AG09319 (cell line): ENCODE data around the gene U2AF1.
"Not testable (repeated sequence)": the region's sequence is repeated elsewhere in the genome, so short reads cannot be mapped to it uniquely, and the experiment has no call there.

Experiments used
- DNase-seq: peaks from one replicate; pipeline ENCODE4 v3.0.0-alpha.2; 2010; ENCODE audit warnings: low read depth; ENCODE audit errors: extremely low read depth

The U2AF1 gene

DNA sequence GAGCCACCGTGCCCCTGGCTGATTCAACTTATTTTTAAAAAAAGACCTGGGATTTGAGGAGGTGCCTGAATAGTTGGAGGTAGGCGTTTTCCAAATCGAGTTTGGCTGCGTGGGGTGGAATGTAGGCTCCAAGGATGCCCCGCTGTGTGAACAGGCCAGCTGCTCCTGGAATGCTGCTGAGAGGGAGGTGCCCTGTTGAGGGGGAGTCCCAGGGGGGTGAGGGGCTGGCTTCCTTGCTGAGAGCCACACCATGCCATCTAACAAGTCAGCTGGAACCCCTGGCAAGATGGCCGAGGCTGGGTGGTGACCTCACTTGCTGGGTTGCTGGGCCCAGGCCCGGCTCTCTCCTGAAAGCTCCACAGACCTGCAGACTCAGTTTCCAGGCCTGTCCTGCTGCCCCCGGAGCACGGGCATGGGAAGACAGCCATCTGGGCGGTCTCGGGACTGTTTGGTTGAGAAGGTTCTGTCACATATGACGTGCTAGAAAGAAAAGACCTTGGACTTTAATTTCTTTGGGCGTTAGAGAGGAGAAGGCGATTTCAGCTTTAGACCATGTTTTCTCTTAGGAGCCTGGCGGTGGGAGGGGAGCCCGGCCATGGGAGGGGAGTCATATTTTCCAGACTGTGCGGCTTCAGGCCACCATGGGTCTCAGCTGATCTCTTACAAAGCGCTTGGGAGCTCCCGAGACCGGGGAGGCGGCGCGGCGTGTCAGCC, 24.6 kb downstream of the U2AF1 start:
- not testable (repeated sequence) for DNase-seq

DNA sequence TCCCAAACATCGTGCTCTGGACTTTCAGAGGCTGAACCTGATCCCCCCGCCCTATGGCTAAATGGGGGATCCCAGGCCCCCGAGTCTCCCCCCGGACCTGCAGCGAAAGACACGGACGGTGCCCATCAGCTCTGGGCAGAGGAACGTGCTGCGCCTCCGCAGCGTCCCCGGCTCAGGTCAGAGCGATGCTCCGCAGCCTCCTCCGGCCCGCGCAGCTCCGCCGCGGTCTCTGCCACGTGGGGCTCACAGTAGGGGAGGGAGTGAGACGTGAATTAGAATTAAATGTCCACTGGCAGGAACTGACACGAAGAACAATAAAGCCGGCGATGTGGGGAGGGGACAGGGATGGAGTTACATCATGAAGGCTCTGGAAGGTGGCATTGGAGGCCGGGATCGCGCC, 30.7 kb downstream of the U2AF1 start:
- not testable (repeated sequence) for DNase-seq

DNA sequence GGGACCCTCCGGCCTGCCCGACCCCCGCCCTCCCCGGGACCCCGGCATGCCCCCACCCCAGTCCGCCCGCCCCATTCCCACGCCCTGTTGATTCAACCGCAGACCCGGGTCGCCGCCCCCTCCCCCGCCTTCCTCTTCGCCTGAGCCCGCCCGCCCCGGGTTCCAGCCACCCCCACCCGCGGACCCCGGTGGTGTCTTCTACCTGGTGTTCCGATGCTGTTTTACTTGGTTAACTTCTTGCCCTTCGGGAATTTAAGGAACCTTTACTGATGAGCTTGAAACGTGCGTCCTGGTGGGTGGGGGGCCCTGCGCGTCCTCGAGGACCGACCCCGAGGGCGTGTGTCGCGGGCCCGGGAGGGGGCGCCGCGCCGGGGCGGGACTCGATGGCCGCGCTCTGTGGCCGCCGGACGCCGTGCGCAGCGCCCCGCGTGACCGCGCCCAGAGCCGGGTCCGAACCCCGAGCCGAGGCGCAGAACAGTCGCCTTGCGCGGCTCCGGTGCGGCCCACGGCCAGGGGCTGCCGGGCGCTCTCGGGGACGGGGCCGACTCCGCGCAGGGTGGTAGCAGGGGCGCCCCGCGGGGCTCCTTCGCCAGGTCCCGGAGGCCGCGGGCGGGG, 31.2 kb downstream of the U2AF1 start:
- DNase-seq: not testable (repeated sequence)

DNA sequence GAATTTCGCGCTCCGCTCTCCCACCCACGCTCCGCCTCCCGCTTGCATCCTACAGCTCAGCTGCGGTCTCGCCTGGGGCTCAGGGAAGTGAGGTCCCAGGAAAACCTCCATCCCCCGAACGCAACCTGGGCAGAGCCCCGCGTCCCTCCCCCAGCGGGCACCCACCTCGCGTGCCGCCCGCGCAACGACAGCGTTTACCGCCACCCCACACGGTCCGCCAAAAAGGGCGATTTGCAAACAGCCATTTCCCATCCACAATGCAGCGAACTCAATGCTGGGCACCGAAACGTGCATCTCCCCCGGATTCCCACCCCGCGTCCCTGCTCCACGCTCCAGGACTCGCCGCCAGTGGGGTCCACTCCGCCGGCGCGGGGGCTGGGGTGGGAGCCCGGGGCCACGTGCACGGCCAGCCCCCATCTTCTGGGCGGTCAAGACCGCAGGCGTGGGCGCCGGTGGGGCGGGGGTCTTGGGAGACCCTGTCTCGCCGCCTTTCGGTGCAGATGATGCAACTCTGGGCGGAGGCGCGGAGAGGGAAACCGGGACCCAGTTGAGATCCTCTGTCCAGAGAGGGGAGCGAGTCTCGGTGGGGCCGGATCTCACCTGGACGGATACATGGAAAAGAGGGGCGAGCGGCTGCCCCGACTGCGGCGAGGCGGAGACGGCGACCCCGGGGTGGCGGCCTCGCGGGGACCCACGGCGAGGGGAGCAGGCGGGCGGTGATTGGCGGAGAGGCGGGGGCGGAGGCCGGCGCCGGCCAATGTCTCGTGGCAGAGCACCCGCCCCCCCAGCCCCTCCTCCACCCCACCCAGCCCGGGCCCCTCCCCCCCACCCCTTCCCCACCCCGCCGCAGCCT, 32.0 kb downstream of the U2AF1 start, which contains the start of gene CBS:
Gene CBS, minus strand, starts transcription at position 666 of the 853 bp plus-strand sequence. CDS start 3,642 bp downstream, outside the sequence.
- not testable (repeated sequence) for DNase-seq

DNA sequence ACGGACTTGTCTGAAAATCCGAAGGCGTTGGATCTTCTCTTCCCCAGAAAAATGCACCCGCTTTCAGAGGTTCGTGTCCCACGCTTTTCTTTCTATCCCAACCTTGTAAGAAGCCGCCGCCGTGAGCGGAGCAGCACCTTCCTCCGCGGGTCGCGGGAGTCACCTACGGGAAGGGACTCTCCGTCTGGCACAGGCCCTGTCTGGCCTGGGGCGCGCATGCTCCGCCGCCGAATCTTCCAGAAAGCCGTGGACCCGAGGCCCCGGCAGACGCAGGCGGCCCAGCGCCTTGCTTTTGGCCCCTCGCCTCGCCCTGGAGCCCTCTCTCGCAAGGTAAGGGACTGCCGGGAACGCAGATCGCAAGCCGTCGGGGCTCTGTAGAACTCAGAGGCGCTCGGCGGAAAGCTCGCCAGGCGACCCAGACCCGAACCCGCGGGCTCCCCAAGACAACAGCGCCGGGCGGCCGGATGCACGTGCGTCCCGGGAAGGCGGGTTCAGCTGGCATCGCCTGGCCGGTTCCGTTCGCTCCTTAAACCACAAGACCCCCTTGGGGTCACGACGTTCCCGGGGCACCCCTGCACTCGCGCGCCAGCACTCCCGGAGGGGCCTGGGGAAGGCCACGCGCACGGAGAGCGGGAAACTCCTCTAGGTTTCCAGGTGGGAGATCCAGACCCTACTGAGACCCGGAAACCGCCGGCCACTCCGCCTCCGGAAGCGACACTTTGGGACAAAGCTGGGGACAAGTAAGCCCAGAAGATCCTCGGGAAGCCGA, 32.8 kb downstream of the U2AF1 start:
- not testable (repeated sequence) for DNase-seq

DNA sequence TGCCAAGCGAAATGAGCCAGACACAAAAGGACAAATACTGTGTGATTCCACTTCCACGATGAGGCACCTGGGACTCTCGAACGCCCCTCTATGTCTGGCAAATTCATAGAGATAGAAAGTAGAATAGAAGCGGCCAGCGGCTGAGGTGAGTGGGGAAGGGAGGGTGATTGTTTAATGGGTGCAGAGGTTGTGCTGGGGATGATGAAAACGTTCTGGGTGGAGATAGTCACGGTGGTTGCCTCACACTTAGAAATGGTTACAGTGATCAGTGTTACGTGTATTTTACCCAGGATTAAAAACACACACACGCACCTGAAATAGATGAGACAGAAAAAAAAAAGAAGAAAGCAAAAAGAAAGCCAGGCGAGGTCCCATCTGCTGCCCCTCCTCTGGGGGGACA, 34.6 kb downstream of the U2AF1 start:
- DNase-seq: not testable (repeated sequence)

DNA sequence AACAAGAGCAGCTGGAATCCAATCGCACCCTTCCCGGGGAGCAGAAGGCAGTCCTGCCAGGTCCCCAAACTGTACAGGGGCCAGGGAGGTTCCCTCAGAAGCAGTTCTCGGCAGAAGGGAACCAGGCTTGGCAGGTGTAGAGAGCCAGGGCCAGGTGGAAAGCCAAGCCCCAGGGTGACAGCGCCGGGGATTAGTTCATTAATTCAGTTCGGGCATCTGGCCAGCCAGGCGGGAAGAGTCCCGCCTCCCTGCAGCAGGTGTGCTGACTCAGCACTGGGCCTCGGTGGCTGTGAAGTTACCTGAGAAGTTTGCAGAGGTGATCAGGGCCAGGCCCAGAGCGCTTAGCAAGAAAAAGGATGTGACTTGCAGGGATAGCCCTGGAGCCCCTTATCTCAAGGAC, 37.7 kb downstream of the U2AF1 start:
- not testable (repeated sequence) for DNase-seq

DNA sequence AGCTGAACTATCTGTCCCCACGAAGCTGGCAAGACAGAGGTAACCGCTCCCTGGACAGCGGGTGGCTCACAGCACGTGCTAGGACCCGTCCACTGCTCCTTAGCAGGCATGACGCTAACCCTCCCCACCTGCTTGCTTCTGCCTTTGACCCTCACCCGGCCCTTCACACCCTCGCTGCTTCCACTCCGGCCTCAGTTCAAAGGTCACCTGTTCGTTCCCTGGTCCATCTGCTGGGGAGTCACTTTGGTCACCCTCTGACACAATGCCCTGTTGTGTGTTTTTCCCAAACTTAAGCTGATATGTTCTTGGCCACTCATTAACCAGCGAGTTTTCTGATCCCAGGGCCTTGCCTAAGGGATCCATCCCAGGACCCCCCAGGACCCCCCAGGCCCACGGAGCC, 39.3 kb downstream of the U2AF1 start:
- DNase-seq: not testable (repeated sequence)

DNA sequence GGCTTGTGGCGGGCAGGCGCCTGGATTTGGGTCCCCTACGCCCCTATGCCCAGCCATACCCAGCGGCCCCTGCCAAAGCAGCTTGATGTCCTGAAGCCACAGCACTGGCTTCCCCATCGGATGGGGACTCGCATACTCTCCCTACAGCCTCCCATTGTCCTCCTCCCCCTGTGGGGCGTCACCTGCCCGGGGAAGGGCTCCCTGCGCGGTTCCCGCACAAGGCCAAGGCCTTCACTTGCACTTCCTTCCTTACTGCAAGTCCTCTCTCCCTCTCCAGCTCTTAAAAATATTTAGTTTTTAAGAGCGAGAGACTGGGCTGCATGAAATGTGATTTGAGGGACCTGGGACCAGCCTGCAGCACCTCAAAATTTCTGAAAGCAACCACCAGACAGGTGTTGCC, 40.7 kb downstream of the U2AF1 start:
- not testable (repeated sequence) for DNase-seq

DNA sequence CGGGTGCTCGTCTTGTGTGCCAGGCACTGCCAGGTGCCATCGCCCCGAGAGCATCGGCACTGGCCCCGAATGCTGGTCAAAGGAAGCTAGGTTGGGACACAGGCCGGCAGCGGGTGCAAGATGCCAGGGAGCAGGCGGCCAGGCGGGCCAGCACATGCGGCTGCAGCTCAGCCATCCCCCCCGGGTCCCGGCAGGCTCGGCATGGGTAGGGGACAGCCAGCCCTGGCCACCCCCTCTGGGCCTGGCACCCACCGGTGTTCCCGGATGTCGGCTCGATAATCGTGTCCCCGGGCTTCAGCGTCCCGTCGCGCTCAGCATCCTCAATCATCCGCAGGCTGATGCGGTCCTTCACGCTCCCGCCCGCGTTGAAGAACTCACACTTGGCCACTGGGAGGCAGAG, 41.4 kb downstream of the U2AF1 start:
- not testable (repeated sequence) for DNase-seq

DNA sequence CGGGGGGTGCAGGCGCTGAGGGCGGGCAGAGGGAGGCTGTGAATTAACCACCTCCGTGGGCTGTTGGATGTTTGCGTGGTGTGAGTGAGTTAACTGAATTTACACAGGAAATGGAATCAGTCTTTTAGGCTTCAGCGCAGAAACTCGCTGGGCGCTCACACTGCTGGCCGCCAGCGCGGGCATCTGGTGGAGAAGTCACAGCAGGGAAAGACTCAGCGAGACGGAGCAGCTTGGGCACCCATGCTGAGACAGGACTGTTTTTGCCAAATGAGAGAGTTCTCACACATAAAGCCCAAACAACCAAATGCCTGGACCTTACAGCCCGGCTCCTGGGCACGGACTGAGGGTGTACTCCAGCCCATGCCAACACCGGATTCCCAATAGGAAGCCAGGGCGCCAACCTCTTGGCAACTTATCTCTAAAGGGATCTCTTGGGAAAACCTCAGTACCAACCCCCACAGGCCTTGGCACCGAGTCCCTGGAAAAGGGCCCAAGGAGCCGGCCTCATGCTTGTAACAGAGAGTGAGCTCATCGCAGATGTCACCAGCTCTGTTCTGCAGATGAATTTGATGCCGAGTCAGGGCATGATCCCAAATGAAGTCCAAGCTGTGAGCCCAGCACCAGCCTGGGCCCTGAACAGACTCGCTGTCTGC, 43.0 kb downstream of the U2AF1 start:
- DNase-seq: not testable (repeated sequence)

DNA sequence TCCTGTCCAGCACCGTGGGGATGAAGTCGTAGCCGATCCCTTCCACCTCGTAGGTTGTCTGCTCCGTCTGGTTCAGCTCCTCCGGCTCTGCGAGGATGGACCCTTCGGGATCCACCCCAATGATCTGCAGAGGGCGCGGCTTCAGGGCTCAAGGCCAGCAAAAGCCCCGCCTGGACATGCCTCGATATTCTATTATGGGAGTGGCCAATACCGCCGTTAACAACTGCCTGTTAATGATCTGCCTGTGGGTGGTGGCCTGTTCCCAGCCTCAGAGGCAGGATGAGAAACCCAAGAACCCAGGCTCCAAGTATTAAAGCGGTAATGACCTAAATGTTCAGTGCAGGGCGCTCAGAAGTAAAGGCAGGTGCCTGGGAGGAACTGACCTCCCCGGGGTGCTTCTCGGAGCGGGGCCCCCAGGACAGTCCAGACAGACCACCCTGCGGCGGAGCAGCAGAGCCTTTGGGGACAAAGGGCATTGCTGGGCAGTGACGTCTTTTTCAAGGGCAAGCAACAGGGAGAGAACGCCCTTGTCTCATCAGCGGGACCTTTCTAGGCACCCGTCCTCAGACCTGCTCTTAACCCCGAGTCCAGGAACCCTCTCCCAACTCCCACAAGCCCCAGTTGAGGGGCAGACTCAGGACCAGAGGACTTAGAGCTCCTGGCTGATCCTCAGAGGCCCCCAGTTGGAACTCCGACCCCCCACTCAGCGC, 44.3 kb downstream of the U2AF1 start:
- DNase-seq: not testable (repeated sequence)

DNA sequence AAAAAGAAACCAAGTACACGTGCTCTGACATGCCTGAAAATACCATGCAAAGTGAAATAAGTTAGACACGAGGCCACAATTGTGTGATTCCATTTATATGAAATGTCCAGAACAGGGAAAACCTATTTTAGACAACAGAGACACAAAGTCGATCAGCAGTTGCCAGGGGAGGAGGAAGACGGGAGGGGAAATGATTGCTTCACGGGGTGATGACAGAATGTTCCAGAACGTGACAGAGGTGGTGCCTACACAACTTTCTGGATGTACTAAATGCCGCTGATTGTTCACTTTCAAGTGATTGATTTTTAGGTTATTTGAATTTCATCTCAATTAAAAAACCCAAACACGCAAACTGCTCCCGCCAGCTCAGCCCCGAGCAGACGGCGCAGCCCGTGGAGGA, 54.3 kb downstream of the U2AF1 start:
- DNase-seq: not testable (repeated sequence)

DNA sequence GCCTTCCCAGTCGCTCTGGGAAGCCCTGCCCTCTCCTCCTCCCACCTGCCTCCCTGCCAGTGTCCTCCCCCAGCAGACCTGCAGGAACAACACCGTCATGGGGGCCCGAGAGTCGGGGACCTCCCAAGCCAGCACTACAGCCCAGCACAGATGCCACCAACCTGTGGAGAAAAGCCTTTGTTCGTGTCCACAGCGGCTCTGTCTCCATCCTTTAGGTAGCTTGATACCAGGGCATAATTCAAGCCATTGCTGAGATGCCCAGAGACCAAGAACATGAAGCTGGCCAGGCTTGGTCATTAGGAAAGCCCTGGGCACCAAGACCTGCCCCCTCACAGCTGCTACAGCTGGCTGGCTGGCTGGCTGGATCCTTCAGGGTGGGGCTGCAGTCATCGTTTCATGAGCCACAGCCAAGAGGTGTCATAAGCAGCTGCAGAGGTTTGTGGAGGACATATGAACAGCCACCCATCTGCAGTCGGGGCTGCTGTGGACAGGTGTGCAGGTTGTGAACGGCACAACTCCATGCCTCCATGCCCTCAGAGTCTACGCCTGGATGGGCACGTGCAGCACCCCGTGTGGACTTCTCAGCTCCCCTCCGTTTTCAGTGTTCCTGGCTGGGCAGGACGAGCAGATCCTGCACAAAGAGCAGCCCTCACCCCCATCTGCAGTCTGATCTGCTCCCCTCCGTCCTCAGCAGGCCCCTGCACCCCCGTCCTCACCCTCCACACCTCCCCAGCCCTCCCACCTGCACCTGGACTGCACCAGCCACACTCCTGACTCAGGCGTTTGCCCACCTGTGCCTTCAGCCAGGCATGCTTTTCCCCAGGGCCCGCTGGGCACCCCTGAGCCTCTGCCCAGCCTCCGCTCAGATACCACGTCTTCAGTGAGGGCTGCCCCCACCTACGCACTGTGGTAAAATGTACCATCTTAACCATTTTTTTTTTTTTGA, 61.2 kb downstream of the U2AF1 start:
- not testable (repeated sequence) for DNase-seq

DNA sequence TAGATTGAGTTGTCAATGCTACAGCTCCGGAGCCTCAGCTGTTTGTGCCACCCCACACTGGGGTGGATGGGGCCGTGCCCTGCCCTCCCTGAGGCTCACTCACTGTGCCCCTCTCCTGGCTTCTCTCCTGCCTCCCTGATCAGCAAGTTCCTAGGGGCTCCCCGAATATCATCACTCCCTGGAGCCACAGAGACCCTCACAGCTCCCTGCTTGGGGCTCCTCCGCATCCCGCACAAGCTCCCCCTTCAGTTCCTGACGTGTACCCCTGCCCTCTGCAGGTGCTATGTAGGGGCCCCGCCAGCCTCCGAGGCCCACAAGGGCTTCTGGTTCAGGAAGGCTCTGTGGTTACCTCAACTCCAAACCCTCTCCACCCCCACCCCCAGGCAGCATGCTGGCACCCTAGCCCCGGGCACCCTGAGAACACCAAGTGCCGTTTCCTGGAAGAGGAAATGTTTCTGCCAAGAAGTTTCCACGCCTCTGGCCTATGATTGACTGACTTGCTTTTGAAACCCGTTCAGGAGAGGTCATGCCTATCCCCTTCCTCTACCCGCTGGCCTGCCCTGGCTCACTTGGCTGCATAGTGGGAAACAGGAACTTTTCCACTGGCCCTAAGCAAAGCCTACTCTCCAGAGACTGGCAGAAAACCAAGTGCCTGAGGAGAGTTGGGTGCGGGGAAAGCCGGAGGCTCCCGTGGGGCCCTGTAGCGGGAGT, 62.0 kb downstream of the U2AF1 start:
- not testable (repeated sequence) for DNase-seq

DNA sequence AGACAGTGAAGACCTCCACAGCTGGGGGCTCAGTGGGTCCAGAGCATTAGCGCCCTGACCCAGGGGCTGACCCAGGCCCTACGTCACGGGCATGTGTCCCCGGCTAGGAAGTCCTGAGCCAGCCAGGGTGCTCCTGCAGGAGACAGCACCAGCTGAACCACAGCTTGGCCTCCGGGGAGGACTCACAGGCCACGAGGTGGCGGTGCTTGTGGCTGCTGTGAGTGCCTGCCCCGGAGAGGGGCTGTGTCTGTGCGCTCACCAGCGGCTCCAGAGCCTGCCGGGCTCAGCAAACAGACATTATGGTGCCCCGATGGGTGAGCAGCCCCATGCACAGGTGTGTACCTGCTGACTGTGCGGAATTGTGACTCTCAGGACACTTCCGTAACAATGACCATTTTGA, 62.8 kb downstream of the U2AF1 start:
- DNase-seq: not testable (repeated sequence)

DNA sequence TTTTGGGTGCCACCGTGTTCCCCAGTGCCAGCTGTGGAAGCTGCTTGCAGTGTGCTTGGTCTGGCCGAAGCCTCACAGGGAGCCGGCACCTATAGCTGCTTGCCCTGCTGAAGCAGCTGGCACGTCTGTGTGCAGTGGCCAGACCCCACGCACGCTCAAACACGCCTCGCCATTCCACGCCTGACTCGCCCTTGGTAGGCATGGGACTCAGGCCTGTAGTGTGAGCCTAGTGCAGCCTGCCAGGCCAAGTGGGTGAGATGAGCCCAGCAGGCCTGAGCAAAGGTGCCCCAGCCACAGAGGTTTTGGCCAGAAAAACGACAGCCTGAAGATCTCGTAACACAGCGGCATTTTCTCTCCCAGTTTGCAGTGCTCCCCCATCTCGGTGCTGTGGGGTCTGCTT, 64.1 kb downstream of the U2AF1 start:
- not testable (repeated sequence) for DNase-seq
